Lower lobe of right lung (tissue), 2 donors: Measurements from ENCODE around the gene OMP. TPM values are rescaled to one million over a fixed set of nuclear protein-coding genes. Genes with fewer than 3 reads are reported as not detected.

Experiments
- ATAC-seq, 2 donors: fragments of 200-7000 bp; cut with Tn5 transposase; one replicate each; pipeline ENCODE4 v1.9.1; 2020 to 2022; ENCODE audit warnings: mild to moderate bottlenecking in 2 of 2, moderate library complexity in 2 of 2
- DNase-seq: peaks from one replicate; pipeline ENCODE4 v3.0.0-alpha.2; 2020
- H3K27ac ChIP-seq: fragments of 200-600 bp; one replicate; pipeline ENCODE4 v1.8.0; 2022
- H3K27me3 ChIP-seq: fragments of 200-600 bp; one replicate; pipeline ENCODE4 v1.8.0; 2022; ENCODE audit warnings: low read depth
- H3K36me3 ChIP-seq: fragments of 200-600 bp; one replicate; pipeline ENCODE4 v1.8.0; 2022; ENCODE audit warnings: mild to moderate bottlenecking
- H3K4me1 ChIP-seq: fragments of 200-600 bp; one replicate; pipeline ENCODE4 v1.8.0; 2022
- H3K4me3 ChIP-seq: fragments of 200-600 bp; one replicate; pipeline ENCODE4 v1.8.0; 2022; ENCODE audit warnings: mild to moderate bottlenecking
- H3K9me3 ChIP-seq: fragments of 200-600 bp; one replicate; pipeline ENCODE4 v1.8.0; 2022
- CTCF ChIP-seq: fragments of 200-600 bp; IDR thresholded peaks from one replicate; pipeline ENCODE4 v1.8.0; 2022; ENCODE audit warnings: antibody characterized with exemption, mild to moderate bottlenecking
- intact Hi-C: fragments of 100-400 bp; cut with DNase I; formaldehyde crosslinking; loops from one replicate; pipeline ENCODE4 v1.11.0; 2022
- total RNA-seq: library from RNA; stranded (reverse); fragmentation: NEBNext Ultra II Directional; extraction: Animal tissue kit (Norgen Biotek cat#: 25700); gene quantifications from one replicate; pipeline ENCODE4 v1.2.1, GENCODE V29; 2021
- donor health status: DM: no; HTN: yes; CAD: no; lungs with severe emphysema.

The OMP gene
- total RNA-seq, 1 donor from 2014 or later: not detected

- Histone ChIP-seq H3K27ac (no peak overlapping the region), H3K4me3 (no peak overlapping the region), H3K9me3 (no peaks in the 10 kb centered on the region), H3K27me3 (no peaks in the 10 kb centered on the region), H3K4me1 (no peaks in the 10 kb centered on the region), H3K36me3 (peaks cover 8% of the 10 kb centered on the region)
- no peak for ATAC-seq
- TF ChIP-seq CTCF: no peak
- intact Hi-C loops: no loop called here
- no peak for DNase-seq
Observed at GRCh38 chr11:77120571-77120970, 17.9 kb downstream of the OMP start.

- Histone ChIP-seq H3K27me3 (no peaks in the 10 kb centered on the region), H3K9me3 (no peaks in the 10 kb centered on the region), H3K4me3 (no peak overlapping the region), H3K27ac (no peak overlapping the region), H3K4me1 (no peaks in the 10 kb centered on the region), H3K36me3 (peaks cover 8% of the 10 kb centered on the region)
- ATAC-seq (no peak), DNase-seq (no peak)
- intact Hi-C loops: no loop called here
- TF ChIP-seq CTCF: no peak
Observed at GRCh38 chr11:77121096-77121640, 18.5 kb downstream of the OMP start.

GRCh38 chr11:77121876-77122575 lies 19.4 kb downstream of the OMP start:
- ATAC-seq (no peak), DNase-seq (no peak)
- H3K36me3 ChIP-seq: peaks cover 8% of the 10 kb centered on the region
- H3K27ac ChIP-seq: no peak overlapping the region
- no peaks in the 10 kb centered on the region for H3K27me3 ChIP-seq
- no peaks in the 10 kb centered on the region for H3K9me3 ChIP-seq
- no peak for TF ChIP-seq CTCF
- peaks cover 3% of the 10 kb centered on the region for H3K4me1 ChIP-seq
- intact Hi-C loops: no loop called here
- no peak overlapping the region for H3K4me3 ChIP-seq

GRCh38 chr11:77122576-77123212 lies 20.1 kb downstream of the OMP start:
- H3K36me3 ChIP-seq: peaks cover 8% of the 10 kb centered on the region
- H3K4me3 ChIP-seq: no peak overlapping the region
- no peak for TF ChIP-seq CTCF
- no peaks in the 10 kb centered on the region for H3K9me3 ChIP-seq
- ATAC-seq (no peak), DNase-seq (no peak)
- intact Hi-C loops: no loop called here
- H3K27me3 ChIP-seq: peaks cover 2% of the 10 kb centered on the region
- peaks cover 10% of the 10 kb centered on the region for H3K4me1 ChIP-seq
- no peak overlapping the region for H3K27ac ChIP-seq

- no peak for TF ChIP-seq CTCF
- Histone ChIP-seq H3K27me3 (peaks cover 4% of the 10 kb centered on the region), H3K4me3 (no peak overlapping the region), H3K9me3 (no peaks in the 10 kb centered on the region), H3K36me3 (peaks cover under 1% of the 10 kb centered on the region), H3K27ac (no peak overlapping the region), H3K4me1 (peaks cover 17% of the 10 kb centered on the region)
- no peak for DNase-seq
- intact Hi-C loops: no loop called here
- ATAC-seq: no peak
Observed at GRCh38 chr11:77123591-77123990, 21.0 kb downstream of the OMP start.
